ENCODE data around the gene AMT. TPM values are rescaled to one million over a fixed set of nuclear protein-coding genes. Genes with fewer than 3 reads are reported as not detected.
A peak's percentile ranks its signal among the peaks of the same experiment; 100 is the strongest.

The AMT gene
- total and polyA plus RNA-seq, 2 of the 13 experiments (the other 11 are each of a cell fraction or from before 2014, with no cell fraction given), result 35.3 to 59.0 TPM

DNA sequence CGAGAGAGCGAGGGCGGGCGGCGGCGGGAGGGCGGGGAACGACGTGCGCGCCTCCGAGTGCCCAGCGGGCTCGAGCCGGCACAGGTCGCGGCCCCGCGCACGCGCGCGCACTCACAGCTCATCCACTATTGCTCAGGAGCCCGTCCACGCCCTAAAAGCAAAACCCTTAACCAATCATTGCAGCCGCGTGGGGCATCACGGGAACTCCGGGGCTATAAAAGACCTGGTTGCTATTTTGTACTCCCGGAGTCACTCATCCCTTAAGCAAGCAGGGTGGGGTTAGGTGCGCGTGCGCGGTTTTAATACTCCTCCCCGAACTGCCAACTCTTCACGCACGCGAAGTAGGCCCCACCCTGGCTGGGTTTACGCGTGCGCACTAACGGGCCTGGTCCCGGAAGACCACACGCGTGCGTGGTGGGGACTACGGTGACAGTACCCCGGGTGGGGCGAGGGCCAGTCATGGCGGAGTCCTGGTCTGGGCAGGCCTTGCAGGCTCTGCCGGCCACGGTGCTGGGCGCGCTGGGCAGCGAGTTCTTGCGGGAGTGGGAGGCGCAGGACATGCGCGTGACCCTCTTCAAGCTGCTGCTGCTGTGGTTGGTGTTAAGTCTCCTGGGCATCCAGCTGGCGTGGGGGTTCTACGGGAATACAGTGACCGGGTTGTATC is 10.2 kb downstream of the AMT start, which contains the start of the genes RHOA and TCTA (continued):
- TF ChIP-seq, protein P1, sequence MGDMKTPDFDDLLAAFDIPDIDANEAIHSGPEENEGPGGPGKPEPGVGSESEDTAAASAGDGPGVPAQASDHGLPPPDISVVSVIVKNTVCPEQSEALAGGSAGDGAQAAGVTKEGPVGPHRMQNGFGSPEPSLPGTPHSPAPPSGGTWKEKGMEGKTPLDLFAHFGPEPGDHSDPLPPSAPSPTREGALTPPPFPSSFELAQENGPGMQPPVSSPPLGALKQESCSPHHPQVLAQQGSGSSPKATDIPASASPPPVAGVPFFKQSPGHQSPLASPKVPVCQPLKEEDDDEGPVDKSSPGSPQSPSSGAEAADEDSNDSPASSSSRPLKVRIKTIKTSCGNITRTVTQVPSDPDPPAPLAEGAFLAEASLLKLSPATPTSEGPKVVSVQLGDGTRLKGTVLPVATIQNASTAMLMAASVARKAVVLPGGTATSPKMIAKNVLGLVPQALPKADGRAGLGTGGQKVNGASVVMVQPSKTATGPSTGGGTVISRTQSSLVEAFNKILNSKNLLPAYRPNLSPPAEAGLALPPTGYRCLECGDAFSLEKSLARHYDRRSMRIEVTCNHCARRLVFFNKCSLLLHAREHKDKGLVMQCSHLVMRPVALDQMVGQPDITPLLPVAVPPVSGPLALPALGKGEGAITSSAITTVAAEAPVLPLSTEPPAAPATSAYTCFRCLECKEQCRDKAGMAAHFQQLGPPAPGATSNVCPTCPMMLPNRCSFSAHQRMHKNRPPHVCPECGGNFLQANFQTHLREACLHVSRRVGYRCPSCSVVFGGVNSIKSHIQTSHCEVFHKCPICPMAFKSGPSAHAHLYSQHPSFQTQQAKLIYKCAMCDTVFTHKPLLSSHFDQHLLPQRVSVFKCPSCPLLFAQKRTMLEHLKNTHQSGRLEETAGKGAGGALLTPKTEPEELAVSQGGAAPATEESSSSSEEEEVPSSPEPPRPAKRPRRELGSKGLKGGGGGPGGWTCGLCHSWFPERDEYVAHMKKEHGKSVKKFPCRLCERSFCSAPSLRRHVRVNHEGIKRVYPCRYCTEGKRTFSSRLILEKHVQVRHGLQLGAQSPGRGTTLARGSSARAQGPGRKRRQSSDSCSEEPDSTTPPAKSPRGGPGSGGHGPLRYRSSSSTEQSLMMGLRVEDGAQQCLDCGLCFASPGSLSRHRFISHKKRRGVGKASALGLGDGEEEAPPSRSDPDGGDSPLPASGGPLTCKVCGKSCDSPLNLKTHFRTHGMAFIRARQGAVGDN (CRISPR knock-in tag; IDR thresholded peaks at IDR 0.05), result peak; percentile 89
- TF ChIP-seq ZSCAN21 (CRISPR knock-in tag; IDR thresholded peaks at IDR 0.05; ENCODE audit: borderline replicate concordance) (peak; percentile 73; the same call in 1 of the 2 replicates), ZNF350 (CRISPR knock-in tag; IDR thresholded peaks at IDR 0.05; ENCODE audit: borderline replicate concordance, low read depth) (peak; percentile 83), MTA1 (CRISPR knock-in tag; IDR thresholded peaks at IDR 0.05; ENCODE audit: borderline replicate concordance) (peak; percentile 77; the same call in 1 of the 2 replicates), KLF9 (CRISPR knock-in tag; IDR thresholded peaks at IDR 0.05; ENCODE audit: low read depth) (0 out of 2 replicates have a peak, but pooled peaks have one; percentile 59), ZSCAN5A (CRISPR knock-in tag; IDR thresholded peaks at IDR 0.05; ENCODE audit: borderline replicate concordance) (0 out of 2 replicates have a peak, but pooled peaks have one; percentile 63), TAF1 (CRISPR knock-in tag; IDR thresholded peaks at IDR 0.05) (peak; percentile 89), MXD4 (CRISPR knock-in tag; IDR thresholded peaks at IDR 0.05) (peak; percentile 63), YY1 (IDR thresholded peaks at IDR 0.05; ENCODE audit: insufficient read depth, insufficient replicate concordance, low read depth, low read length) (peak; percentile 87), ZSCAN9 (CRISPR knock-in tag; IDR thresholded peaks at IDR 0.05; ENCODE audit: borderline replicate concordance) (peak; percentile 80; the same call in 1 of the 2 replicates), TRIM24 (CRISPR knock-in tag; IDR thresholded peaks at IDR 0.05) (no peak), KLF15 (CRISPR knock-in tag; IDR thresholded peaks at IDR 0.05; ENCODE audit: borderline replicate concordance) (0 out of 2 replicates have a peak, but pooled peaks have one; percentile 79), MYC (CRISPR knock-in tag; IDR thresholded peaks at IDR 0.05; ENCODE audit: borderline replicate concordance) (peak; percentile 85), NCOA2 (CRISPR knock-in tag; IDR thresholded peaks at IDR 0.05) (peak; percentile 10; the same call in 1 of the 2 replicates)
- TF ChIP-seq, protein P2, sequence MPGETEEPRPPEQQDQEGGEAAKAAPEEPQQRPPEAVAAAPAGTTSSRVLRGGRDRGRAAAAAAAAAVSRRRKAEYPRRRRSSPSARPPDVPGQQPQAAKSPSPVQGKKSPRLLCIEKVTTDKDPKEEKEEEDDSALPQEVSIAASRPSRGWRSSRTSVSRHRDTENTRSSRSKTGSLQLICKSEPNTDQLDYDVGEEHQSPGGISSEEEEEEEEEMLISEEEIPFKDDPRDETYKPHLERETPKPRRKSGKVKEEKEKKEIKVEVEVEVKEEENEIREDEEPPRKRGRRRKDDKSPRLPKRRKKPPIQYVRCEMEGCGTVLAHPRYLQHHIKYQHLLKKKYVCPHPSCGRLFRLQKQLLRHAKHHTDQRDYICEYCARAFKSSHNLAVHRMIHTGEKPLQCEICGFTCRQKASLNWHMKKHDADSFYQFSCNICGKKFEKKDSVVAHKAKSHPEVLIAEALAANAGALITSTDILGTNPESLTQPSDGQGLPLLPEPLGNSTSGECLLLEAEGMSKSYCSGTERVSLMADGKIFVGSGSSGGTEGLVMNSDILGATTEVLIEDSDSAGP (CRISPR knock-in tag; IDR thresholded peaks at IDR 0.05; ENCODE audit: borderline replicate concordance), result peak; percentile 85; the same call in 1 of the 2 replicates
- TF ChIP-seq, protein P3, sequence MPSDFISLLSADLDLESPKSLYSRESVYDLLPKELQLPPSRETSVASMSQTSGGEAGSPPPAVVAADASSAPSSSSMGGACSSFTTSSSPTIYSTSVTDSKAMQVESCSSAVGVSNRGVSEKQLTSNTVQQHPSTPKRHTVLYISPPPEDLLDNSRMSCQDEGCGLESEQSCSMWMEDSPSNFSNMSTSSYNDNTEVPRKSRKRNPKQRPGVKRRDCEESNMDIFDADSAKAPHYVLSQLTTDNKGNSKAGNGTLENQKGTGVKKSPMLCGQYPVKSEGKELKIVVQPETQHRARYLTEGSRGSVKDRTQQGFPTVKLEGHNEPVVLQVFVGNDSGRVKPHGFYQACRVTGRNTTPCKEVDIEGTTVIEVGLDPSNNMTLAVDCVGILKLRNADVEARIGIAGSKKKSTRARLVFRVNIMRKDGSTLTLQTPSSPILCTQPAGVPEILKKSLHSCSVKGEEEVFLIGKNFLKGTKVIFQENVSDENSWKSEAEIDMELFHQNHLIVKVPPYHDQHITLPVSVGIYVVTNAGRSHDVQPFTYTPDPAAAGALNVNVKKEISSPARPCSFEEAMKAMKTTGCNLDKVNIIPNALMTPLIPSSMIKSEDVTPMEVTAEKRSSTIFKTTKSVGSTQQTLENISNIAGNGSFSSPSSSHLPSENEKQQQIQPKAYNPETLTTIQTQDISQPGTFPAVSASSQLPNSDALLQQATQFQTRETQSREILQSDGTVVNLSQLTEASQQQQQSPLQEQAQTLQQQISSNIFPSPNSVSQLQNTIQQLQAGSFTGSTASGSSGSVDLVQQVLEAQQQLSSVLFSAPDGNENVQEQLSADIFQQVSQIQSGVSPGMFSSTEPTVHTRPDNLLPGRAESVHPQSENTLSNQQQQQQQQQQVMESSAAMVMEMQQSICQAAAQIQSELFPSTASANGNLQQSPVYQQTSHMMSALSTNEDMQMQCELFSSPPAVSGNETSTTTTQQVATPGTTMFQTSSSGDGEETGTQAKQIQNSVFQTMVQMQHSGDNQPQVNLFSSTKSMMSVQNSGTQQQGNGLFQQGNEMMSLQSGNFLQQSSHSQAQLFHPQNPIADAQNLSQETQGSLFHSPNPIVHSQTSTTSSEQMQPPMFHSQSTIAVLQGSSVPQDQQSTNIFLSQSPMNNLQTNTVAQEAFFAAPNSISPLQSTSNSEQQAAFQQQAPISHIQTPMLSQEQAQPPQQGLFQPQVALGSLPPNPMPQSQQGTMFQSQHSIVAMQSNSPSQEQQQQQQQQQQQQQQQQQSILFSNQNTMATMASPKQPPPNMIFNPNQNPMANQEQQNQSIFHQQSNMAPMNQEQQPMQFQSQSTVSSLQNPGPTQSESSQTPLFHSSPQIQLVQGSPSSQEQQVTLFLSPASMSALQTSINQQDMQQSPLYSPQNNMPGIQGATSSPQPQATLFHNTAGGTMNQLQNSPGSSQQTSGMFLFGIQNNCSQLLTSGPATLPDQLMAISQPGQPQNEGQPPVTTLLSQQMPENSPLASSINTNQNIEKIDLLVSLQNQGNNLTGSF (CRISPR knock-in tag; IDR thresholded peaks at IDR 0.05), result no peak

Measured in HepG2 (cell line).